Lower leg skin (tissue), 3 donors: ENCODE data around the gene MIEF2.

Experiments used
- CTCF ChIP-seq, 3 donors: fragments of 450-650 bp; IDR thresholded peaks; one replicate each; pipeline ENCODE4 v1.5.1; 2016; ENCODE audit warnings: antibody characterized with exemption in 3 of 3, mild to moderate bottlenecking in 3 of 3, moderate library complexity in 2 of 3
- POLR2A ChIP-seq, 2 donors: fragments of 450-650 bp; IDR thresholded peaks; one replicate each; pipeline ENCODE4 v1.6.1; 2016 to 2017; ENCODE audit warnings: antibody characterized with exemption in 2 of 2, mild to moderate bottlenecking in 1 of 2, moderate library complexity in 1 of 2

- TF ChIP-seq CTCF (IDR thresholded peaks at IDR 0.05) = no peak
- no peak for TF ChIP-seq POLR2A (IDR thresholded peaks at IDR 0.05)
These were observed 21.3 kb downstream of the MIEF2 start for GRCh38 chr17:18281788-18282187.
